B cell (primary cell): ENCODE measurements around the gene GRB10.

Experiments used
- EZH2 ChIP-seq: IDR thresholded peaks from 2 replicates; pipeline ENCODE4 v1.6.1; 2012; ENCODE audit warnings: borderline replicate concordance, low read depth, mild to moderate bottlenecking, moderate library complexity, low read length; ENCODE audit not compliant: insufficient read depth, poor library complexity, severe bottlenecking
- TF ChIP-seq, protein P1 (sequence below): fragments of 200-600 bp; IDR thresholded peaks from one replicate; pipeline ENCODE4 v1.8.0; 2022; ENCODE audit warnings: antibody characterized with exemption, mild to moderate bottlenecking

DNA sequence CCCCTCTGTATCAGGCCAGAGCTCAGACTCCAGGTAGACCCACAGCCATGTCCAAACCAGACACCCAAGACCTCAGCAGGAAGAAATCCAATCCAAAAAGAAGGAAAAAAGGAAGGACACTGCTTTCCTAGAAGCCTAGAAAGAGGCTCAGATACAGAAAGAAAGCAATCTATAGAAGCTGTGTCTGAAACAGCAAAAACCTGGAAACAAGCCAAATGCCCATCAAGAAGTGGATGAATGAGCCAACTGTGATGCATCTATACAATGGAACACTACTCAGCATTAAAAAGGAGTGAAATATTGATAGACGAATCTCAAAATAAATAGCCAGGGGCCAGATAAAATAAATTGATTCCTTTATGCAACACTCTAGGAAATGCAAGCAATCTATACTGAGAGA, 31.6 kb downstream of the GRB10 start:
- TF ChIP-seq, protein P1, sequence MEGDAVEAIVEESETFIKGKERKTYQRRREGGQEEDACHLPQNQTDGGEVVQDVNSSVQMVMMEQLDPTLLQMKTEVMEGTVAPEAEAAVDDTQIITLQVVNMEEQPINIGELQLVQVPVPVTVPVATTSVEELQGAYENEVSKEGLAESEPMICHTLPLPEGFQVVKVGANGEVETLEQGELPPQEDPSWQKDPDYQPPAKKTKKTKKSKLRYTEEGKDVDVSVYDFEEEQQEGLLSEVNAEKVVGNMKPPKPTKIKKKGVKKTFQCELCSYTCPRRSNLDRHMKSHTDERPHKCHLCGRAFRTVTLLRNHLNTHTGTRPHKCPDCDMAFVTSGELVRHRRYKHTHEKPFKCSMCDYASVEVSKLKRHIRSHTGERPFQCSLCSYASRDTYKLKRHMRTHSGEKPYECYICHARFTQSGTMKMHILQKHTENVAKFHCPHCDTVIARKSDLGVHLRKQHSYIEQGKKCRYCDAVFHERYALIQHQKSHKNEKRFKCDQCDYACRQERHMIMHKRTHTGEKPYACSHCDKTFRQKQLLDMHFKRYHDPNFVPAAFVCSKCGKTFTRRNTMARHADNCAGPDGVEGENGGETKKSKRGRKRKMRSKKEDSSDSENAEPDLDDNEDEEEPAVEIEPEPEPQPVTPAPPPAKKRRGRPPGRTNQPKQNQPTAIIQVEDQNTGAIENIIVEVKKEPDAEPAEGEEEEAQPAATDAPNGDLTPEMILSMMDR, result no peak
- TF ChIP-seq EZH2, result no peak
